GM18508 (cell line): Measurements from ENCODE around the gene ASTN2.

Source experiments
- ATAC-seq: cut with Tn5 transposase; IDR thresholded peaks from one replicate; pipeline ENCODE4 v1.9.1; 2021; ENCODE audit warnings: moderate number of reproducible peaks; ENCODE audit not compliant: insufficient read depth, unreplicated experiment

Gene ASTN2

GRCh38 chr9:117416856-117417255 lies 2.0 kb upstream of the ASTN2 start:
- ATAC-seq, result no peak

- no peak for ATAC-seq
These were observed 579 bp upstream of the ASTN2 start for GRCh38 chr9:117415358-117415914.

GRCh38 chr9:117414220-117414905 lies 494 bp downstream of the ASTN2 start:
- ATAC-seq, result no peak

GRCh38 chr9:117413346-117414219 lies 1.3 kb downstream of the ASTN2 start:
- ATAC-seq, result no peak

- ATAC-seq, result no peak
These were observed 2.0 kb downstream of the ASTN2 start for GRCh38 chr9:117412841-117413240.

GRCh38 chr9:117412006-117412715 lies 2.7 kb downstream of the ASTN2 start:
- no peak for ATAC-seq

- ATAC-seq, result no peak
These were observed 3.3 kb downstream of the ASTN2 start for GRCh38 chr9:117411547-117411946.

- no peak for ATAC-seq
These were observed 5.5 kb downstream of the ASTN2 start for GRCh38 chr9:117409321-117409720.

- ATAC-seq, result no peak
These were observed 7.3 kb downstream of the ASTN2 start for GRCh38 chr9:117407436-117408022.

- ATAC-seq, result no peak
These were observed 8.7 kb downstream of the ASTN2 start for GRCh38 chr9:117405950-117406705.

- no peak for ATAC-seq
These were observed 11.0 kb downstream of the ASTN2 start for GRCh38 chr9:117403848-117404247.

- no peak for ATAC-seq
These were observed 11.4 kb downstream of the ASTN2 start for GRCh38 chr9:117403403-117403811.

GRCh38 chr9:117400171-117400570 lies 14.7 kb downstream of the ASTN2 start:
- no peak for ATAC-seq

- no peak for ATAC-seq
These were observed 19.7 kb downstream of the ASTN2 start for GRCh38 chr9:117395151-117395650.

GRCh38 chr9:117394655-117395054 lies 20.2 kb downstream of the ASTN2 start:
- no peak for ATAC-seq

- no peak for ATAC-seq
These were observed 21.9 kb downstream of the ASTN2 start for GRCh38 chr9:117392992-117393391.

- ATAC-seq, result no peak
These were observed 27.4 kb downstream of the ASTN2 start for GRCh38 chr9:117387422-117387821.

- ATAC-seq, result no peak
These were observed 35.5 kb downstream of the ASTN2 start for GRCh38 chr9:117379341-117379740.

GRCh38 chr9:117377046-117377445 lies 37.8 kb downstream of the ASTN2 start:
- ATAC-seq, result no peak
